Measurements from ENCODE around the gene PAM16. TPM values are rescaled to one million over a fixed set of nuclear protein-coding genes. Genes with fewer than 3 reads are reported as not detected.
A peak's percentile ranks its signal among the peaks of the same experiment; 100 is the strongest.
"Not testable (repeated sequence)": the region's sequence is repeated elsewhere in the genome, so short reads cannot be mapped to it uniquely, and the experiment has no call there.

Gene PAM16
- total RNA-seq, 1 experiment from 2014 or later, result 80.7 TPM

DNA sequence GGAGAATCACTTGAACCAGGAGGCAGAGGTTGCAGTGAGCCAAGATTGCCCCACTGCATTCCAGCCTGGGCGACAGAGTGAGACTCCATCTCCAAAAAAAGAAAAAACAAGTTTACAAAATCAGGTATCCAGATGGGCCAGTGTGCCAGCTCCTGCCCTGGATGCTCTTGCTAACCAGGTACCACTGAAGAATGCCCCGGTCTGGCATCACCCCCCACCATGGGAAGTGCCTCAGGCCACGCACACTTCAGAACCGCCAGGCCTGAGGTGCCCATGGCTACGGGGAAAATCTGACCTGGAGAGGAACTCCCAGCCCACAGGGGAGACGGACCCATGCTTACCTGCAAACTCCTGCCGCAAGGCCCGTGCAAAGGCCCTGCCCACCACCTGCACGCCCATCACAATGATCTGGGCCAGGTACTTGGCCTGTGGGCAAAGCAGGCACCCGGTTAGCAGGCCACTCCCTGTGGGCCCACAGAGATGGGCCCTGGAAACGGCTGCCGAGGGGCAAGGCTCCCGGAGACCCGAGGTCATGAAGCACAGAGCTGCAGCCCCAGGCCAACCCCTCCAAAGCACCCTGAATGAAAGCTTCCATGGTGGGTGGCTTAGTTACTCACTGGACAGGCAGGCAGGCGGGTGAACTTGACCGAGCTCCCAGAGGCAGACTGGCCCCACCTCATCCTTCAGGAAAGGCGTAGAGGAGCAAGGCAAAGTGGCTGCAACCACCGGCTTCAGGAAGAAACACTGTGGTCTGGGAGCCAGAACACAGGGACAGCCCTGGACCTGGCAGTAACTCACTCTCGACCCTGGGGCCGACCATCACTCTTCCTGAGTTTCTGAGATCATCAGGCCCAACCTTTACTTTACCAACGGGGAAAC is 8.0 kb downstream of the PAM16 start:
- DNase-seq (ENCODE audit: low read depth), result no peak
- in situ Hi-C loops (cut with HindIII; ENCODE audit: low pct_unique_long_range_greater_than_20kb, low sequenced_read_pairs), result no loop called here

DNA sequence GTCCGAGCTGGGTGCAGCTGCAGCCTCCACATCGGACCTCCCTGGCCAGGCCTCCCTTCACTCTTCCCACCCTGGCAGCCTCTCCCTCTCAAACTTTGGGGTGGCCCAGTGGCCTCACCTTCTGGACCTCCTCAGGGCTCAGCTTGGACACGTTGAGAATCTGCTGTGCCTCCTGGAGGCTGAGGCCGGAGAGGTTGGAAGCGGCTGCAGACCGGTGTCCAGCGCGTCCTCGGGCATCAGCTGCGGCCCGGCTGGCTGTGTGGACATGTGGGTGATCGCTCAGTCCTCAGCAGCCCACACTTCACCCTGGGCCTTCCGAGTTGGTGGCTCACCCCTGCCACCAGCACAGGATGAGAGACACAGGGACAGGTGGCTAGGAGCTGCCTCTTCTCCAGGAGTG is 9.9 kb downstream of the PAM16 start:
- in situ Hi-C loops (cut with HindIII; ENCODE audit: low pct_unique_long_range_greater_than_20kb, low sequenced_read_pairs), result no loop called here
- DNase-seq (ENCODE audit: low read depth), result no peak

DNA sequence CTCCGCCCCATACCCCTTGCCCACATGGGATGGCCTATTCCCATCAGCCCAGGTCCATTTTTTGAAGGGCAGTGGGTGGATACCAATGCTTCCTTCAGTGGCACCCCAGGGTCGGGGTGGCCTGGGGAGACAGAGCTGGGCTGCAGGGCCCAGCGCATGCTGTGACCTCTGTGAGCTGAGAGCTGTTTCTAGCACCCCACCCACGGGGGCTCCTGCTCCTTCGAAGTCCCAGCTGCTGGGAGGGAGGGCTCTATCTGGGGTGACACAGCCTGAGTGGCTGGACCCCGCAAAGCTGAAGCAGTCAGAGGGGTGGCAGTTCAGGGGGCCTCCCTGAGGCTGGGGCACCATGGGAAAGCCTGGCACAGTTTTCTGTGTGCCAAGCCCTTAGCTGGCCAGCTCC is 10.7 kb downstream of the PAM16 start:
- DNase-seq (ENCODE audit: low read depth), result no peak
- in situ Hi-C loops (cut with HindIII; ENCODE audit: low pct_unique_long_range_greater_than_20kb, low sequenced_read_pairs), result no loop called here

DNA sequence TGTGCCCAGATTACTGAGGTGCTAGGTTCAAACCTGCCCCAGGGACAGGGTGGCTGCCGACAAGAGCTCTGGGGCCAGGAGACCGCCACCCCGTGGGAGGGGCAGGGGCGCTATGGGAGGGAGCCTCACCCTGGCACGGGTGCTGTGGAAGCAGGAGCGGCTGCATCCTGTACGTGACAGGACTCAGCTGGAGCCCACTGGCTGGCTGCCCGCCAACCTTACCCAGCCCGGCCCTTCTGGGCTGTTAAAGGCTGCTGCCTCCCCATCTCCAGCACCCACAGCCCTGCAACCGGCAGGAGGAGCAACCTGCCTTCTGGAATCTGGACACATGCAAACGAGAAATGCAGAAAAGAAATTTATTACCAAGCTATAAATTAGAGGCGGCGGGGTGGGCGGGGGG is 11.2 kb downstream of the PAM16 start:
- DNase-seq (ENCODE audit: low read depth), result no peak
- in situ Hi-C loops (cut with HindIII; ENCODE audit: low pct_unique_long_range_greater_than_20kb, low sequenced_read_pairs), result no loop called here

DNA sequence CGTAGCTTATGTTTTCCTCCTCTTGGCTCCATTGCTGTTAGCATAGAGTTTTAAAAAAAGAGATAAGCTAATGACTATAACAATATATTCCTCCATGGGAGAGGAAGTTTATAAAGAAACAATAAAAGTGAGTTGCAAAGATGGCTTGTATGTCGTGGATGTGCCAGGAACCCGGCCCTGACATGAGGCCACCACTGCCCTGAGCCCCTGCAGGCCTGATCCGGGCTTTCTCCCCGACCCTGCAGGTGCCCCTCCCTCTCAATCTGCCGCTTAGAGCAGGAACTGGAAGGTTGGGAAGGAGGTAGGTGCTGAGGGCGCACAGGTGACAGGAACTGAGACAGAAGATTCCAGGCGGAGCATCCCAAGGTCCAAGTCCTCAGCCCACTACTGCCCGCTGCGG is 11.7 kb downstream of the PAM16 start:
- no peak for DNase-seq (ENCODE audit: low read depth)
- in situ Hi-C loops (cut with HindIII; ENCODE audit: low pct_unique_long_range_greater_than_20kb, low sequenced_read_pairs), result no loop called here

DNA sequence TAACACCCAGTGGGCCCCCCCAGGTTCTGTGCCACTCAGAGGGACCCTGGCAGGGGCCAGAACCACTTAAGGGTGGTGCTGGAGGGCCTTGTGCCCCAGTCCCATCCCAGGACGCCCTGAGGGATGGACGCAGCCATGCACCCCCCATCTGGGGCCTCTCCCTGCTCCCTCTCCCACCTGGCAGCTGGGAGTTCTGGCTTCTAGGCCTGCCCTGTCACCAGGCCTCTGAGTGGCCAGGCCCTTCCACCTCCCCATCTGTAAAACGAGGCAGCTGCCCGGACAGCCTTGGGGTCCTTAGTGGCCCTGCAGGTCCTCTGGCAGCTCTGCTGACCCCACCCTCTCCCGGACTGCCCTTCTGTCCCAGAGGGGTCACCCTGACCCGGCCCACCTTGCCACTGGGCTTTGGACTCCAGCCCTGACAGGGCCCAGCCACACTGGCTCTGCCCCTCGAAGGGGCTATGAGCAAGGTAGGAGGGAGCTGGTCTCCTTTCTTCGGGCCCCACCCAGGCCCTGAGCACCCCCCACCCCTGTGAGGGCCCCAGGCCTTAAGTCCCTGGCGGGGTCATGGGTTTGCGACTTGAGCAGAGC is 12.3 kb downstream of the PAM16 start:
- DNase-seq (ENCODE audit: low read depth), result no peak
- in situ Hi-C loops (cut with HindIII; ENCODE audit: low pct_unique_long_range_greater_than_20kb, low sequenced_read_pairs), result no loop called here

DNA sequence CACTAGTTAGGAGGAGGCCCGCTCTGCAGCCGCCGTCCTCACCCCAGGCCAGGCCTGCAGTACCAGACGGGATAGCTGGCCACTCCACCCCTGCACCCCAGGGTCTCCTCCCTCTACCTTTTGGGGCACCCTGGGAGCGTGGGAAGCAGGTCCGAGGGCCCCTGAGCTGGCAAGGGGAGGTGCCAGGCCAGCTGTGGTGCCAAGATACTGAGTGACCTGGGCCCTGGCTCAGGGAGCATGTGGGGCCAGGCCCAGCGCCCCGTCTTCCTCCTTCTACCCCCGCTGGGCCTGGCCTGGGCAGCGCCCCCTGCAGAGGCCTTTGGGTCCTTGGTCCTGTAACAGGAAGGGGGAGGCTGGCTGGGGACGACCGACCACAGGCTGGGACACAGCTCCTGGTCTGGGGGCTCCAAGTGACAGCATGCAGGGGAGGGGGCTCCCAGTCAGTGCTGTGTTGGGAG is 13.0 kb downstream of the PAM16 start:
- in situ Hi-C loops (cut with HindIII; ENCODE audit: low pct_unique_long_range_greater_than_20kb, low sequenced_read_pairs), result no loop called here
- DNase-seq (ENCODE audit: low read depth), result no peak

DNA sequence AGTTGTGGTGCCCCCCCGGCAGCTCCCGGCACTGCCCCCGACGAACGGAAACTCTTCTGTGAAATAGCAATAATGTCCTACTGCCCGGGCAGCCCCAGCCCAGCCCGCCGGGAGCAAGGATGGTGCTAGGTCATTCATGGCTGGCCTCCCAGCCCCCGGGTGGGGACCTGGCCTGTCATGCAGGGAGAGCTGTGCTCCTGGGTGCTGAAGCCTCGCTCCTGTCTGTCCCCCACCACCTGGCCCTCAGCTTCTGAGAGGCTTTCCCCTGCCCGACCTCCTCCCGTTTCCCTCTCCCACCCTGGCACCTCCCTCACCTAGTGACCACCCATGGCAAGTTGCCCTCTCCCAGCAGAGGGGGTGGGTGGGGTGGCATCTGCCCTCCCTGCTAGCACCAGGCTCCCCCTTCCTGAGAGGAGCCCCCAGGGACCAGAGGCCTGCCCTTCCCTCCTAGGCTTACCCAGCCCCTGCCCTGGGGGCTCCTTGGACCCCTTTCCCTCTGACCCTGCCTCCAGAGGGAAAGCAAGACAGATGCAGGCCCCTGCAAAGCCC is 13.5 kb downstream of the PAM16 start:
- no peak for DNase-seq (ENCODE audit: low read depth)
- in situ Hi-C loops (cut with HindIII; ENCODE audit: low pct_unique_long_range_greater_than_20kb, low sequenced_read_pairs), result no loop called here

DNA sequence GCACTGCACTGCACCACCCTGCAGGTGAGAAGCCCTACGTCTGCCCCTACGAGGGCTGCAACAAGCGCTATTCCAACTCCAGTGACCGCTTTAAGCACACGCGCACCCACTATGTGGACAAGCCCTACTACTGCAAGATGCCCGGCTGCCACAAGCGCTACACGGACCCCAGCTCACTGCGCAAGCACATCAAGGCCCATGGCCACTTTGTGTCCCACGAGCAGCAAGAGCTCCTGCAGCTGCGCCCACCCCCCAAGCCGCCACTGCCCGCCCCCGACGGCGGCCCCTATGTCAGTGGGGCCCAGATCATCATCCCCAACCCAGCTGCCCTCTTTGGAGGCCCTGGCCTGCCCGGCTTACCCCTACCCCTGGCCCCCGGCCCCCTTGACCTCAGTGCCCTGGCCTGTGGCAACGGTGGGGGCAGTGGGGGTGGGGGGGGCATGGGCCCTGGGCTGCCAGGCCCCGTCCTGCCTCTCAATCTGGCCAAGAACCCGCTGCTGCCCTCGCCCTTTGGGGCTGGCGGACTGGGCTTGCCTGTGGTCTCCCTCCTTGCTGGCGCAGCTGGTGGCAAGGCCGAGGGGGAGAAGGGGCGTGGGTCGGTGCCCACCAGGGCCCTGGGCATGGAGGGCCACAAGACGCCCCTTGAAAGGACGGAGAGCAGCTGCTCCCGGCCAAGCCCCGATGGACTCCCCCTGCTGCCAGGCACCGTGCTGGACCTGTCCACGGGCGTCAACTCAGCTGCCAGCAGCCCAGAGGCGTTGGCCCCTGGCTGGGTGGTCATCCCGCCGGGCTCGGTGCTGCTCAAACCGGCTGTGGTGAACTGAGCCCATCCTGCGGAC is 14.2 kb downstream of the PAM16 start:
- in situ Hi-C loops (cut with HindIII; ENCODE audit: low pct_unique_long_range_greater_than_20kb, low sequenced_read_pairs), result no loop called here
- no peak for DNase-seq (ENCODE audit: low read depth)

DNA sequence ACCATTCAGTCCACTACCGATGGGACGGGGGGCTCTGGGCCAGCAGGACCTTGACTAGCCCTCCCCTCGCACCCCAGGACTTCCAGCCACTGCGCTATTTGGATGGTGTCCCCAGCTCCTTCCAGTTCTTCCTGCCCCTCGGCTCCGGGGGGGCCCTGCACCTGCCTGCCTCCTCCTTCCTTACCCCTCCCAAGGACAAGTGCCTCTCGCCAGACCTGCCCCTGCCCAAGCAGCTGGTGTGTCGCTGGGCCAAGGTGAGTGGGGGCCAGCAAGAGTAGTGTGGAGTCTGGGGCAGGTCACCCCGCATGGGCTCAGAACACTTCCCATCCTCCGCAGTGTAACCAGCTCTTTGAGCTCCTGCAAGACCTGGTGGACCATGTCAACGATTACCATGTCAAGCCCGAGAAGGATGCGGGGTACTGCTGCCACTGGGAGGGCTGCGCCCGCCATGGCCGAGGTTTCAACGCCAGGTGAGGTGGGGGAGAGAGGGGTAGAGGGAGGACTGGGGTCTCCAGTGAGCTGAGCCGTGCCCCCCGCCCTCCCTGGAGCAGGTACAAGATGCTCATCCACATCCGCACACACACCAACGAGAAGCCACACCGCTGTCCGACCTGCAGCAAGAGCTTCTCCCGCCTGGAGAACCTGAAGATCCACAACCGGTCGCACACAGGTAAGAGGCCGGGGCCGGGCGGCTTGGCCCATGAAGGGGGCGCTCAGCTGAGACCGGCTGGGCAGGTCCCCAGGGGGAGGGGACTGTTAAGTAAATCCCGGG is 16.2 kb downstream of the PAM16 start:
- in situ Hi-C loops (cut with HindIII; ENCODE audit: low pct_unique_long_range_greater_than_20kb, low sequenced_read_pairs), result no loop called here
- DNase-seq (ENCODE audit: low read depth), result no peak

DNA sequence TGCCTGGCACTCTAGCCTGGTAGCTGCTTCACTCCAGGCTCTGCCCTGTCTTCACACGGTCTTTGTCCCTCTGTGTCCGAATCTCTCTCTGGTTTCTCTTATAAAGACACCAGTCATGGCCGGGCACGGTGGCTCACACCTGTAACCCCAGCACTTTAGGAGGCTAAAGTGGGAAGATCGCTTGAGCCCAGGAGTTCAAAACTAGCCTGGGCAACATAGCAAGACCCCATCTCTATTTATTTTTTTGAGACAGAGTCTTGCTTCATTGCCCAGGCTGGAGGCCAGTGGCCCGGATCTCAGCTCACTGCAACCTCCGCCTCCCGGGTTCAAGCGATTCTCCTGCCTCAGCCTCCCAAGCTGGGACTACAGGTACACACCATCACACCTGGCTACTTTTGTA is 17.4 kb downstream of the PAM16 start:
- in situ Hi-C loops (cut with HindIII; ENCODE audit: low pct_unique_long_range_greater_than_20kb, low sequenced_read_pairs); DNase-seq (ENCODE audit: low read depth): not testable (repeated sequence)

DNA sequence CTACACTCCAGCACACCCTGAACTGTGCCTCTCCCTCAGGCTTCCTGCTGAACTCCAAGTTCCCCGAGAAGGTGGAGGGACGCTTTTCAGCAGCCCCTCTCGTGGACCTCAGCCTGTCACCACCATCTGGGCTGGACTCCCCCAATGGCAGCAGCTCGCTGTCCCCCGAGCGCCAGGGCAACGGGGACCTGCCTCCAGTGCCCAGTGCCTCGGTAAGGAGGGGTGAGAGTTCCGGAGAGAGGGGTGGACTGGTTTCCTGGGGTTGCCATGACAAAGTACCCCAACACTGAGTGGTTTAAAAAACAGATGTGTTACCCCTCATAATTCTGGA is 17.8 kb downstream of the PAM16 start:
- no peak for DNase-seq (ENCODE audit: low read depth)
- in situ Hi-C loops (cut with HindIII; ENCODE audit: low pct_unique_long_range_greater_than_20kb, low sequenced_read_pairs), result no loop called here

DNA sequence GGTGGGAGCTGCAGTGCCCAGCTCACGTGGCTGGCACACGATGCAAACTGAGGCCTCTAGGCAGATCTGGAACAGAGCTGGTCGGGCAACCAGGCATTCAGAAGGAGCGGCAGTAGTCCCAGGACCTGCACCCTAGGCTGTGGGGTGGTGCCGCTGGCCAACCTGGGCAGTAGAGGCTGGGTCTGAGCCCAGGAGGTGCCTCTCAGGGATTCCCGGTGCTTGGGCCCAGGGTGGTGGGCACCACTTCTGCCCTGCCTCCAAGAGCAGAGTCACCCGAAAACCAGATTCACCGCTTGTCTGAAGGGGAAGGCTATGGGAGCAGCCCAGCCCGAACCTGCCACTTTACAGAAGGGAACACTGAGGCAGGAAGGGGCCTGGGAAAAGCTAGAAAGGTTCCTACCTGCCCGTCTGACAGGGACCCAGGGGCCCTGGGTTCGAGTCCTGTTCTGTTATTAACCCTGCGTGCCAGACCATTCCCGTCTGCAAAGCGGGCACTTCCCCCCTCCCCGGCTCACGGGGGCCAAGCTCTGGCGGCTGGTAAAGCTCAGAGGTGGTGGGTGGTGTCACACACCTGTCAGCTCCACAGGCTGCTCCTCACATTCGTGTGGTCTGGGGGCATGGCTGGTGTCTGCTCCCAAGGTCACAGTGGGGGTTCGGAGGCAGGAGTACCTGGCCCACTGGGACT is 18.4 kb downstream of the PAM16 start:
- no peak for DNase-seq (ENCODE audit: low read depth)
- in situ Hi-C loops (cut with HindIII; ENCODE audit: low pct_unique_long_range_greater_than_20kb, low sequenced_read_pairs), result no loop called here

DNA sequence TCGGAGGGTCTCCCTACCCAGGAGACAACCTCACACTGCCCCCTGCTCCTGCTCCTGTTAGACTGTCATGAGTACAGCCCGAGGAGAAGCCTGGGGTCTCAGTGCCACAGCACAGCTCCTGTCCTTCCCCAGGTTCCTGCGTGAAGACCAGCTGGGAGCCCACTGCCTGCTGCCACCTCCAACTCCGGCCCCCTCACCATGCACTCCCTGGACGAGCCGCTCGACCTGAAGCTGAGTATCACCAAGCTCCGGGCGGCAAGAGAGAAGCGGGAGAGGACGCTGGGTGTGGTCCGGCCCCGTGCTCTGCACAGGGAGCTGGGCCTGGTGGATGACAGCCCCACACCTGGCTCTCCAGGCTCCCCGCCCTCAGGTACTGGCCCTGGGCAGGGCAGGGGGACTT is 19.0 kb downstream of the PAM16 start:
- in situ Hi-C loops (cut with HindIII; ENCODE audit: low pct_unique_long_range_greater_than_20kb, low sequenced_read_pairs), result no loop called here
- no peak for DNase-seq (ENCODE audit: low read depth)

DNA sequence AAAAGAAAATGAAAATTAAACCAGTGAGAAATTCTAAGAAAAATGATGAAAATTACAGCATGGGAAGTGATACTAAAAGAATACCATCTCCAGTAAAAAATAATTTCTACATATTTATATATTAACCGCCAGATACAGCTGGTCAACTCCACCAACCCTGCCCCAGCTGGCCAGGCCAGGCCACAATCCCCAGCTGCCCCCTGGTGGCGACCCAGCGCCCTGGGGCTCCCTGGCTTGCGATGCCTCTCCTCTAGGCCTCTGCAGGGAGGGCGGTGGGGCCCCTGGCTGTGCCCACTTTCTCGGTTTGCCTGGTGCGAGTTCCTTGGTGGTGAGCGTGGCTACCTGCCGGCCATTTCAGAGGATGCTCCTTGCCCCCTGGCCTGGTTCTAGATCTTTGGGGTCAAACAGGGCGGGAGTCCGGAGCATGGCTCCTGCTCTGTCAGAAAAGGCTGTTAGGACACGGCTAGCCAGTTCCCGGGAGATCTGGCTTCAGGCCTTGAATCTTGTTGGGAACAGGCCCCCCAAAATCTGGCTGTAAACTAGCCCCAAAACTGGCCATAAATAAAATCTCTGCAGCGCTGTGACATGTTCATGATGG is 20.7 kb downstream of the PAM16 start:
- in situ Hi-C loops (cut with HindIII; ENCODE audit: low pct_unique_long_range_greater_than_20kb, low sequenced_read_pairs), result no loop called here
- DNase-seq (ENCODE audit: low read depth), result peak; percentile 50

DNA sequence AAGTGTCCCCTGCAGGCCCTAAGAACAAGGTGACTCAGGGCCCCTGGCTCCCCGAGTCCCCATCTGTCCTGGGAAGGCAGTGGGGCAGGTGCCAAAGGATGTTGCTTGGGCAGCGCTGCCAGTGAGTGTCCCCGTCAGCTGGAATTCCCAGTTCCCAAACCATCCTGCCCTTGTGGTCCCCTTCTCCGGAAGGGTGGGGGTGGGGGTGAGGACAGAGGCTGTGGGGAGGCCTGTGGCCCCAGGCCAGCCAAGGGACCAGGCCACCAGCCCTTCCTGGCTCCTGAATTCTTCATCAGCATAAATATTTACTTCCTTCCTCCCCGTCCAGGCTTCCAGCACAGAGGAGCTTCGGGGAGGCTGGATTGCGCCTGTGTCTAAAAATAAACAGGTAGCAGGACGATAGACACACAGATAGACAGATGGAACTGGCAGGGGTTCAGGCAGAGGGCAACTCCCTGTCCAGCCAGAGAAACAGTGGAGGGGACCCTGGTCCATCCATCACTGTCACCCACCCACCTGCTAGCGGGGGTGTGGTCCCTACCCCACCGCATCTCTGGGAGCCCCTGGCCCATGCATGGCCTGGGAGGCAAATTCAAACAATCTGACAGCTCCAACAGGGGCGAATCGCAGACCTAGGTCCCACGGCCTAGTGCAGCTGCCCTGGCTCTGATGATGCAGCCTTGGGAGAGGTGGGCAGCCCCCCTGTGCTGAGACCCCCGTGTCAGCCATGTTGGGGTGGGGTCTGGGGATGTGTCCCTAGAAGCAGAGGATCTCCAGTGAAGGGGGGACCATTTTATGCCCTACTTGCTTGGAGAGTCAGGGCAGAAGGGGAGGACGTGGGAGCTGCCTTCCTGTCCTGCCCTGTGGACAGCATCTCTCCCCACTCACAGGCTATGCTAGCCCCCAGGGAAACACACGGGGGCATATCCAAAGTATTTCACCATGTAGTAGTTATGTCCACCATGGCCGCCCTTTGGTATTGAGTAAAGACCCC is 22.0 kb downstream of the PAM16 start:
- DNase-seq (ENCODE audit: low read depth), result no peak
- in situ Hi-C loops (cut with HindIII; ENCODE audit: low pct_unique_long_range_greater_than_20kb, low sequenced_read_pairs), result no loop called here

Measured in Caki2 (cell line).